RCC 7860 (cell line): ENCODE results near the gene TRIM2.
"Not testable (repeated sequence)": the region's sequence is repeated elsewhere in the genome, so short reads cannot be mapped to it uniquely, and the experiment has no call there.

Experiments
- DNase-seq: peaks from one replicate; pipeline ENCODE4 v3.0.0-alpha.2; 2015; ENCODE audit warnings: low spot score
- FAIRE-seq: peaks from 2 replicates; lab custom pipeline; 2012; peaks lifted over from hg19 to GRCh38; lab: Jason Lieb, UNC

The TRIM2 gene

GRCh38 chr4:153204247-153204671 is at the start of gene TRIM2:
Gene TRIM2, plus strand, starts transcription at chr4:153204443. Its CDS starts 88 bp downstream, at chr4:153204531.
- DNase-seq (no peak), FAIRE-seq (no peak)

DNA sequence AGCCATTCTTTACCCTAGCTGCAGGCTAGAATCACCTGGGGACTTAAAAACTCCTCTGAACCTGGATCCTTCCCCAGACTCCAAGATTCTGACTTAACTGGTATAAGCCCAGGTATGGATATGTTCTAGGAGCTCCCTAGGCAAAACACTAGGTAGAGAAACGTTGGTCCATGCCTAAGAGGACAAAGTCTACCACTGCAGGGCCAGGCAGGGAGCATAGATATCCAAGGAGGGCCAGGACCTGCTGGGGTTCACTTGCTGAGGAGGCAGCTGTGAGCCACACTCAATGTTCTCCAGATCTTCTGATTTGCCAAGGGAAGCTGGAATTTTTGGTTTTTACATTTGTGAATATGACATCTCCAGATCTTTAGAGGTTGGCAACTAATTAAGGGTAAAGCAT is 48.6 kb upstream of the TRIM2 start:
- no peak for DNase-seq
- no peak for FAIRE-seq

- DNase-seq (no peak), FAIRE-seq (no peak)
Measured at GRCh38 chr4:153156263-153156662, 48.0 kb upstream of the TRIM2 start.

DNA sequence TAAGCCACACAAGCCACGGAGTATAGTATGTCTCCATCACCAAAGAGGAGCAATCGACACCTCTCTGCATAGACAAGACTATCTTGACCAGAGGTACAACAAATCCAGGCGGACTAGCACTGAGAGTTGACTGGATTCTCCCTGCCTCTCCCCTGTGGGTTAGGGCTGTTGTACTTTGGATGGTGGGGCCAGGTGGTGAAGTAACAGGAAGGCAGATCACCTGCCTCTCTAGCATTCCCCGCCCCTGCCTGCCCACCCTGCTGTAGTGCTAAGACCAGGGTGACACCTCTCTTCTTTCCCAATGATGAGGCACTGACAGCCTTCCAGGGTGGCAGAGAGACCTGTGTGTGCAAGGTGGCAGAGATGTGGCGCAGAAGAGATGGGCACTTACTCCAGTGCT is 47.5 kb upstream of the TRIM2 start:
- no peak for DNase-seq
- no peak for FAIRE-seq

GRCh38 chr4:153159016-153159415 is 45.2 kb upstream of the TRIM2 start:
- no peak for DNase-seq
- no peak for FAIRE-seq

DNA sequence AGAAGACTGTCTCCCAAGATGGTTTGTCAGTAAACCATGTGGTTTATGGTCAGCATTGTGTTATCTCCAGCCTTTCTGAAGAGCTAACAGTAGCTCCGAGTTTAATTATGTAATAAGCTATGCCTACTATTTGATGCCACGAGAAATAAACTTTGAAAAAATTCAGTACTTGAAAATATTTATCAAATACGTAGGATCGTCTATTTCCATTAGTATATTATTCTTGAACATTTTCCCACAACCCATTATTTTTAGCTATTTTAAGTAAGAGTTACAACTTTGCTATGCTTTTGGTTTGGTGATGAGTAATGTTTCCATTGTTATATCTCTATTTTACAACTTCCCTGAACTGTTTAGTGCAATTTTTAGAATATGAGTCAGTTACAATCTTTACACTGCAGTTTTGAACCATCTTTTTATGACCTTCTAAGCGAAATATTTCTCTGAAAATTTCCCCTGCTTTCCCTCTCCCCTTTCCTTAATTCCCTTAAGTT is 44.5 kb upstream of the TRIM2 start:
- no peak for FAIRE-seq
- no peak for DNase-seq

GRCh38 chr4:153160821-153161220 is 43.4 kb upstream of the TRIM2 start:
- DNase-seq (no peak), FAIRE-seq (no peak)

- no peak for FAIRE-seq
- DNase-seq = no peak
Measured at GRCh38 chr4:153161226-153161963, 42.8 kb upstream of the TRIM2 start.

GRCh38 chr4:153165236-153165635 is 39.0 kb upstream of the TRIM2 start:
- FAIRE-seq, DNase-seq: not testable (repeated sequence)

GRCh38 chr4:153166716-153167501 is 37.3 kb upstream of the TRIM2 start:
- FAIRE-seq (no peak), DNase-seq (peak; percentile 5)

DNA sequence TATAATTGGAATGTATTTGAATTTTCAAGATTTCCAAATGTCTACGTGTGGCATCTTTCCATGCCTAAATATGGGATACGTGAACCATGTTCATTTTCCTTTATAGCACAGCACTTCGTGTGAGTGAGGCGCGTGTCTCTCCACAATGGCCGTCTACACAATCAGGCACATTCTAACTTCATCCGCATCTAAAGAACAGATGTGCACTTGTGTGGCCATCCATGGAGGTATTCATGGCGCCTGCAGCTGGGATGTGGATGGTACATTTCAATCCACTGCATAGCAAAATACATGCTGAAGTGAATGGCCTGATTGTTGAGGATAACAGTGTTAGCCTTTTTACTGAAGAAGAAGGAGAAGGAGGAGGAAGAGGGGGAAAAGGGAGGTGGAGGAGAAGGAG is 34.5 kb upstream of the TRIM2 start:
- no peak for DNase-seq
- FAIRE-seq = no peak

DNA sequence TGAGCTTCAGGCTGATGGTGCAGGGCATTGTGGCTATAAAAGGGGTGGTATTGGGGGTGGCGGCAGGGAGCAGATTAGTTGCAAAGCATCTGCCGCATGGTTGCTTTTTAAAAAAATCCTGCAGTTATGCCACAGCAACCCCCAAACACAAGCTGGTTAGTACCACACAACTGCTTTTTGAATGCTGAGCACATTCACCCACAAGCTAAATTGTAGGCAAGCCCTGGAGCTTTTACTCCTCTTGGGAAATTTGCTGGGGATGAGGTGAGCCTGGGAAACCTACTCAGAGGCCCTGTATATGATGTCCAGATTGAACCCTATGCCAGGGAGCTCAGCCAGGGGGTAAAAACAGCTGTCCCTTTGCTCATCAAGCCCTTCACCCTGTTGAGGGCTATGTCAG is 33.8 kb upstream of the TRIM2 start:
- FAIRE-seq = no peak
- DNase-seq = no peak

DNA sequence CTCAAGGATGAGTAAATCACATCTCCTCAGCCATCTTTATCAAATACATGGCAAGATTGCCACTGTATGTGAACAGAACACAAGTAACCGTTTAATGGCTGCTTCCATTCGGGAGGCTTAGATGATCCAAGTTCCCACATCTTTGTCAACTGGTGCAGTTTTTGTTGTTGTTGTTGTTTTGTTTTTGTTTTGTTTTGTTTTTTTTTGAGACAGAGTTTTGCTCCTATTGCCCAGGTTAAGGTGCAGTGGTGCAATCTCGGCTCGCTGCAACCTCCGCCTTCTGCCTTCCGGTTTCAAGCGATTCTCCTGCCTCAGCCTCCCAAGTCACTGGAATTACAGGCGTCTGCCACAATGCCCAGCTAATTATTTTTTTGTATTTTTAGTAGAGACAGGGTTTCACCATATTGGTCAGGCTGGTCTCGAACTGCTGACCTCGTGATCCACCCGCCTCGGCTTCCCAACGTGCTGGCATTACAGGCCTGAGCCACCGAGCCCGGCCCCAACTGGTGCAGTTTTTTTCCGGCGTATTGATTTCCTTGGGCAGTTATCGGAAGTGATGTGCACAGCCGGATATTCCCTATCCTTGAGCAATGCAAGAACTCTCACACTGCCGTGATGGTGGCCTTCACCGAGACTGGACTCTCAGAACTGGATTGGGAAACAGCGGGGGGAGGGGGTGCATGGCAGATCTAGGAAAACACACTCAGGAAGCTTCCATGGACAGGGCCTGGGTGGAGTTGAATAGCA is 29.2 kb upstream of the TRIM2 start:
- FAIRE-seq = no peak

DNA sequence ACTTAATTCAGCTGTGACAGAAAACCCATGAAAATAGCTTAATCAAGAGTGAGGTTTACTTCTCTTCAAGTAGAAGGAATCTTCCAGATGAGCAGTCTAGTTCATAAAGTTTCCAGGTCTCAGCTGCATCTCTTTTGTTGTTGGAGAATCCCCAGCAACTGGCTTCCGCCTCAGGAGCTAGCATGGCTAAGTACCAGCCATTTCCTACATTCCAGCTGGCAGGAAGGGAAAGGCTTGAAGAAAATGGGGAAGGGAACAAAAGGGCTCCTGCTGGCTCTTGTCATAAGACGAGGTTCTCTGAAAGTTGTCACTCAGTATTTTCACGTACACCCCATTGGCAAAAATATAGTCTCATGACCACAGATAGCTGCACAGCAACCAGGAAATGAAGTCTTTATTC is 27.3 kb upstream of the TRIM2 start:
- DNase-seq (no peak), FAIRE-seq (no peak)

More for the DNA sequence above, 29.2 kb upstream of the TRIM2 start:
- DNase-seq = no peak

- FAIRE-seq = no peak
Measured at GRCh38 chr4:153177841-153178240, 26.4 kb upstream of the TRIM2 start.

GRCh38 chr4:153179100-153179499 is 25.1 kb upstream of the TRIM2 start:
- peak; percentile 71 for FAIRE-seq
- no peak for DNase-seq

More at GRCh38 chr4:153177841-153178240, 26.4 kb upstream of the TRIM2 start:
- DNase-seq = no peak

GRCh38 chr4:153181293-153181692 is 22.9 kb upstream of the TRIM2 start:
- FAIRE-seq = no peak

GRCh38 chr4:153181700-153182099 is 22.5 kb upstream of the TRIM2 start:
- DNase-seq (no peak), FAIRE-seq (no peak)

More at GRCh38 chr4:153181293-153181692, 22.9 kb upstream of the TRIM2 start:
- no peak for DNase-seq

GRCh38 chr4:153183146-153183545 is 21.1 kb upstream of the TRIM2 start:
- FAIRE-seq = no peak
- DNase-seq = no peak

DNA sequence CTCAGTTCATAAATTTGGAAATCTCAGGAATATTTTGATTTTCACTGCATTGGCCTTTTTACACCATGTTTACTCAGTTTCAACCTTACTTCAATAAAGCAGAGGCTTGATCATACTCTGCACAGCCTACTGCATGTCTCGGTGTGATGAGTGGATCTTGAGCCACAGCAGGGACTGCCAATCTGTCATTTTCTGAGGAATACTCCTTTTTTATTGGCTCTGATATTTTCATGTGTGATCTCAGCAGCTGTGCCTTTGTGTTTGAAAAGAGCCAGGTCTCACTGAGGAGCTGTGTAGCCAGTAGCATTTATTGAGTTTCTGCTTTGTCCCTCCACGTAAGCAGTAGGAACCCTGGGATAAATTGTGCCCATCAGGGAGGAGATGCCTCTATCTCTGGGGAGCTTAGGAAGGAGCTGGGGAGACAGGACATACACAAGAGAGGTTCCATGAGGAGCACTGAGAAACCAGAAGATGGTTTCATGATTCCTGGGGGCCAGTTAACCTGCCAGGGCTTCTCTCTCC is 18.9 kb upstream of the TRIM2 start:
- DNase-seq (no peak), FAIRE-seq (no peak)
